Hepatocyte (in vitro differentiated cells): Measurements from ENCODE around the gene NXN. TPM values are rescaled to one million over a fixed set of nuclear protein-coding genes. Genes with fewer than 3 reads are reported as not detected.

Experiments used
- DNase-seq: peaks from one replicate; pipeline ENCODE4 v3.0.0-alpha.2; 2016; ENCODE audit warnings: low spot score
- H2AFZ ChIP-seq: fragments of 200-600 bp; sonication (generic); 2 replicates; pipeline ENCODE4 v1.6.0; 2016; ENCODE audit warnings: antibody characterized with exemption, mild to moderate bottlenecking
- H3K27ac ChIP-seq: fragments of 200-600 bp; sonication (generic); 2 replicates; pipeline ENCODE4 v1.5.1; 2016; ENCODE audit warnings: mild to moderate bottlenecking
- H3K27me3 ChIP-seq: fragments of 200-600 bp; sonication (generic); 2 replicates; pipeline ENCODE4 v1.6.1; 2016
- H3K36me3 ChIP-seq: fragments of 200-600 bp; sonication (generic); replicated peaks from 2 replicates; pipeline ENCODE4 v1.5.1; 2016; ENCODE audit warnings: low read depth; ENCODE audit not compliant: insufficient read depth
- H3K4me1 ChIP-seq: fragments of 200-600 bp; sonication (generic); 2 replicates; pipeline ENCODE4 v1.5.1; 2016; ENCODE audit warnings: mild to moderate bottlenecking, moderate library complexity; ENCODE audit not compliant: insufficient read depth
- H3K4me2 ChIP-seq: fragments of 200-600 bp; sonication (generic); 2 replicates; pipeline ENCODE4 v1.6.0; 2016
- H3K4me3 ChIP-seq: fragments of 200-600 bp; sonication (generic); 2 replicates; pipeline ENCODE4 v1.5.1; 2016; ENCODE audit warnings: mild to moderate bottlenecking
- H3K79me2 ChIP-seq: fragments of 200-600 bp; sonication (generic); 2 replicates; pipeline ENCODE4 v1.6.0; 2017; ENCODE audit warnings: mild to moderate bottlenecking
- H3K9me2 ChIP-seq: fragments of 200-600 bp; sonication (generic); replicated peaks from 2 replicates; pipeline ENCODE4 v1.6.0; 2017; ENCODE audit warnings: mild to moderate bottlenecking; ENCODE audit not compliant: insufficient read depth
- H3K9me3 ChIP-seq: fragments of 200-600 bp; sonication (generic); 2 replicates; pipeline ENCODE4 v1.5.1; 2016; ENCODE audit warnings: low read depth, mild to moderate bottlenecking
- H4K20me1 ChIP-seq: fragments of 200-600 bp; sonication (generic); 2 replicates; pipeline ENCODE4 v1.6.0; 2016; ENCODE audit warnings: mild to moderate bottlenecking; ENCODE audit not compliant: insufficient read depth, poor library complexity, severe bottlenecking
- CTCF ChIP-seq: fragments of 200-600 bp; sonication (generic); IDR thresholded peaks from 2 replicates; pipeline ENCODE4 v1.5.1; 2016; ENCODE audit warnings: antibody characterized with exemption, mild to moderate bottlenecking; ENCODE audit not compliant: poor library complexity
- EZH2 ChIP-seq: fragments of 200-600 bp; sonication (generic); IDR thresholded peaks from 2 replicates; pipeline ENCODE4 v1.6.1; 2016; ENCODE audit warnings: antibody characterized with exemption, mild to moderate bottlenecking, borderline replicate concordance
- EZH2phosphoT487 ChIP-seq: fragments of 200-600 bp; sonication (generic); IDR thresholded peaks from one replicate; pipeline ENCODE4 v1.6.1; 2018; ENCODE audit warnings: antibody characterized with exemption, mild to moderate bottlenecking, low read depth, moderate library complexity; ENCODE audit not compliant: unreplicated experiment, severe bottlenecking
- WGBS: methylation state at CpG from one replicate; pipeline ENCODE4 v1.1.6; 2016; ENCODE audit warnings: low lambda C conversion rate; ENCODE audit errors: missing lambda C conversion rate; 5-methylcytosine and 5-hydroxymethylcytosine counted together
- polyA plus RNA-seq: library from polyadenylated mRNA; unstranded; fragments of >200 nt; fragmentation: Nextera tagmentation; extraction: Ambion mirVana; gene quantifications from 2 replicates; pipeline ENCODE4 v1.2.1, GENCODE V29; 2016
- total RNA-seq: library from RNA; depleted of rRNA; stranded (reverse); fragments of >200 nt; gene quantifications from 2 replicates; pipeline ENCODE4 v1.2.3, GENCODE V29; 2014

NXN gene
- total and polyA plus RNA-seq, 2 experiments from 2014 or later, result 55.0 to 74.1 TPM

- Histone ChIP-seq H3K27ac (peak overlapping the region; percentile 83), H3K27me3 (no peaks in the 10 kb centered on the region), H3K36me3 (no peaks in the 10 kb centered on the region), H3K9me3 (no peaks in the 10 kb centered on the region), H4K20me1 (no peaks in the 10 kb centered on the region), H3K4me2 (no peak overlapping the region), H2AFZ (no peak overlapping the region), H3K4me1 (peaks cover 55% of the 10 kb centered on the region), H3K4me3 (no peak overlapping the region), H3K79me2 (peaks cover 2% of the 10 kb centered on the region), H3K9me2 (no peaks in the 10 kb centered on the region)
- 85% methylated on average over 13 of the region's 13 CpGs for WGBS
- no peak for DNase-seq
- no peak for TF ChIP-seq CTCF
Observed at GRCh38 chr17:1004769-1005295, 25.3 kb upstream of the NXN start.

- Histone ChIP-seq H3K4me2 (no peak overlapping the region), H3K4me3 (no peak overlapping the region), H3K4me1 (peaks cover 55% of the 10 kb centered on the region), H3K27ac (peak overlapping the region; percentile 89), H3K27me3 (no peaks in the 10 kb centered on the region), H3K36me3 (no peaks in the 10 kb centered on the region), H2AFZ (no peak overlapping the region), H3K9me3 (no peaks in the 10 kb centered on the region), H3K79me2 (peaks cover 8% of the 10 kb centered on the region), H4K20me1 (no peaks in the 10 kb centered on the region), H3K9me2 (no peaks in the 10 kb centered on the region)
- DNase-seq, result no peak
- 81% methylated on average over 30 of the region's 30 CpGs for WGBS
- TF ChIP-seq EZH2phosphoT487, result no peak
- no peak for TF ChIP-seq EZH2
- TF ChIP-seq CTCF, result no peak
Observed at GRCh38 chr17:1003972-1004768, 24.6 kb upstream of the NXN start.

- TF ChIP-seq EZH2, result no peak
- no peak for TF ChIP-seq EZH2phosphoT487
- no peak for TF ChIP-seq CTCF
- H3K27me3 ChIP-seq, result no peaks in the 10 kb centered on the region
- H3K79me2 ChIP-seq, result peaks cover 12% of the 10 kb centered on the region
- no peak overlapping the region for H2AFZ ChIP-seq
- H3K4me3 ChIP-seq, result no peak overlapping the region
- no peak overlapping the region for H3K4me2 ChIP-seq
- H3K27ac ChIP-seq, result peak overlapping the region; percentile 89
- DNase-seq, result no peak
- peaks cover 55% of the 10 kb centered on the region for H3K4me1 ChIP-seq
- no peaks in the 10 kb centered on the region for H3K36me3 ChIP-seq
- no peaks in the 10 kb centered on the region for H3K9me2 ChIP-seq
- WGBS, result 91% methylated on average over 5 of the region's 5 CpGs
- H4K20me1 ChIP-seq, result no peaks in the 10 kb centered on the region
- H3K9me3 ChIP-seq, result no peaks in the 10 kb centered on the region
Observed at GRCh38 chr17:1003633-1003971, 24.0 kb upstream of the NXN start.
